NCI-H146 treated with DMSO at 0.1 percent for 48 hours (cell line): ENCODE results near the gene GDI2.
"Not testable (repeated sequence)": the region's sequence is repeated elsewhere in the genome, so short reads cannot be mapped to it uniquely, and the experiment has no call there.

Experiments
- DNase-seq: peaks from one replicate; lab custom pipeline; 2025; ENCODE audit not compliant: unreplicated experiment; lab: John Stamatoyannopoulos, UW

The GDI2 gene

DNA sequence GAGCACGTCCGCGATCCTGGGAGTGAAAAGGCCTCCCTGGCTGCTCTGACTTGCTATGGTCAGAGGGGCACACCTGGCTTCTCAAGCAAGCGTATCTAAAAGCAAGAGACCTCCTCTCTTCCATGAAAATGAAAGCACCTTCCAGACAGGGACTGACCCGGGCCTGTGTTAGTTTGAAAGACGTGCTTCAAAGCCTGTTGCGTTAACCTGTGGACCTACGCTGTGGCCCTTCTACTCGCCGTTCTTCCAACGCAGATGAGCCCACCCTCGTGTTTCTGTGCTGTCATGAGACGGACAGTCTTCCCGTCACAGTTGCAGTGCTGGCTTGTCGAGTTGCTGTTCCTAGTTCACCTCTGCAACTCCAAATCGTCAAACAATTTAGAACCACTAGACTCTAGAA is 15.5 kb upstream of the GDI2 start:
- no peak for DNase-seq

DNA sequence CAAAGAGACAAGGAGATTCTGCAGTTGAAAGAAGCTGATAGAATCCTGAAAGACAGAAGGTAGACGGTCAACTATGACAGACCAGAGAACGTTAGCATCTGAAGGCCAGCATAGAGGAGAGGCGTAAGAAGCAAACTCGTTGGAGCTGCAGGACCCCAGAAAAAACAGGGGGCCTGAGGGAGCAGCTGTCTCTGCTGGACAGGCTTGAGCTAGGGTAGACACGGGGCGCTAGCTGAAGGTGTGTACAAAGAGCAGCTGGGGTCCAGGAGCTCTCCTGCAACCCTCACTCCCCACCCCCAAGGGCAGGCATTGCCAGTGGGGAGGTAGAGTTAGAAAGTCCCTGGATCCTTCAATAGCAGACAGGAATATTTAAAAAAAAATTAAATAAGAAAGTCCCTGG is 14.6 kb upstream of the GDI2 start:
- DNase-seq = no peak

DNA sequence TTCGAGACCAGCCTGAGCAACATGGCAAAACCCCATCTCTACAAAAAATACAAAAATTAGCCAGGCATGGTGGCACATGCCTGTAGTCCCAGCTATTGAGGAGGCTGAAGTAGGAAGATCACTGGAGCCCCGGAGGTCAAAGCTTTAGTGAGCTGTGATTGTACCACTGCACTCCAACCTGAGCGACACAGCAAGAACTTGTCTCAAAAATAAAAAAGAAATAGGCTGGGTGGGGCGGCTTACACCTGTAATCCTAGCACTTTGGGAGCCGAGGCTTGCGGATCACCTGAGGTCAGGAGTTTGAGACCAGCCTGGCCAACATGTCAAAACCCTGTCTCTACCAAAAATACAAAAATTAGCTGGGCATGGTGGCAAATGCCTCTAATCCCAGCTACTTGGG is 13.3 kb upstream of the GDI2 start:
- DNase-seq = not testable (repeated sequence)

DNA sequence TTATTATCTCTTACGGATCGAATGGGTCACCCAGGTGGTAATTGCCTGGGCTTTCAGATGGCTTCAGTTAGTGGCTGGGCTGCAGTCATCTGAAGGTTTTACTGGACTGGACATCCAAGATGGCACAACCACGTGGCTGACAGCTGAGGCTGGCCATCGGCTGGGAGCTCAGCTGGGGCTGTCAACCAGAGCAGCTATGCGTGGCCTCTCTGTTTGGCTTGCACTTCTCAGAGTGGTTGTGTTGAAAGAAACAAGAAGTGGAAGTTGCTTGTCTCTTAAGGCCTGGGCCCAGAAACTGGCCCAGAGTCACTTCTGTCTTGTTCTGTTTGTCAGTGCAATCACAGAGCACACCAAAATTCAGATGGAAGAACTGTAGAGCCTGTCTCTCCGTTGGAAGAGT is 5.7 kb upstream of the GDI2 start:
- no peak for DNase-seq

DNA sequence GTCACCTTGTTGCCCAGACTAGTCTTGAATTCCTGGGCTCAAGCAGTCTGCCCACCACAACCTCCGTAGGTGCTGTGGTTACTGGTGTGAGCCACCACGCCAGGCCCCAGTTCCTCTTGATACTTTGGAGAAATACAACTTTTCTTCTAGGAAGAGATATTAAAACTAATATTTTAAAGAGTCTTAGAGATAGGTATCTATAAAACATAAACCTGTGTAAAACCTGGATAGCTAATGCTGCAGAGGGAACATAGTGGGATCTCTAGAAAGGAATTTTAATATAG is 4.8 kb upstream of the GDI2 start:
- DNase-seq = no peak

DNA sequence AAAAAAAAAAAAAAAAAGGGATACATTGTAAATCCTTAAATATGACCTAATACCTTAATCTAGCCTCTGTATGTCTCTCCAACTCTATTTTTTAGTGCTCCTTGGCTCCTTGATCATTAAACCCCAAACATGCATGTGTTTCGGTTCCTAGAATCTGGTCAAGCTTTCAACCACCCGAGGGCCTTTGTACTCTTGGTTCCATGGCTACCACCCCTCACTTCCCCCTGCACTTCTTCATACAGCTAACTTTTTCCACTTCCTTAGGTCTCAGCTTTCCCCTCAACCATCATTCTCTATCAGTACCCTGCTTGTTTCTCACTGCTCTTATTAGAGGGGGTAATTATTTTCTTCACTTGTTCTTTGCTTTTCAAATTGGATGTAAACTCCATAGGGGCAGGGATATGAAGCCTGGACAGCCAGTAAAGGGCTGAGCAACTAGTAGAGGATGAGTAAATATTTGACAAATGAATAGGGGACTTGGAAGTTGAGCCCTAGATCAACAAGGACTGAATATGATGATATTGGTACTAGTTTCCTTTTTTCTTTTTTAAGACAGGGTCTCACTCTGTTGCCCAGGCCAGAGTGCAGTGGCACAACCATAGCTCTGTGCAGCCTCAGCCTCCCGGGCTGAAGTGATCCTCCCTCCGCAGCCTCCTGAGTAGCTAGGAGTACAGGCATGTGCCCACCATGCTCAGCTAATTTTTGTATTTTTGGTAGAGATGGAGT is 4.3 kb upstream of the GDI2 start:
- DNase-seq = no peak

DNA sequence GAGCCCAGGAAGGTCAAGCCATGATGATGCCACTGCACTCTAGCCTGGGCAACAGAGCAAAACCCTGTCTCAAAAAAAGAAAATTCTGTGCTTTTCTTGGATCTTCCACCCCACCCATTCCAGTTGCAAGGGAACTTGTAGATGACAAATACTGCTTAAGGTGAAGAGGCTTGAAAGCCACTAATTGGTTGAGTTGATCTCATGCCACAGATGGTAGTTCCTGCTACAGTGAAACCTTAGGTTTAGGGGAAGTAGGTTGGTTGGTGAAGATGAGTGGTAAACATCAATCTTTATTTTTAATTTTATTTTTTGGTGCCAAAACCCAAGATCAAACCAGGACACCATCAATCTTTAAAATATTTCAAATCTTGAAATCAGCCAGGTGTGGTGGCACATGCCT is 2.9 kb upstream of the GDI2 start:
- DNase-seq = no peak

DNA sequence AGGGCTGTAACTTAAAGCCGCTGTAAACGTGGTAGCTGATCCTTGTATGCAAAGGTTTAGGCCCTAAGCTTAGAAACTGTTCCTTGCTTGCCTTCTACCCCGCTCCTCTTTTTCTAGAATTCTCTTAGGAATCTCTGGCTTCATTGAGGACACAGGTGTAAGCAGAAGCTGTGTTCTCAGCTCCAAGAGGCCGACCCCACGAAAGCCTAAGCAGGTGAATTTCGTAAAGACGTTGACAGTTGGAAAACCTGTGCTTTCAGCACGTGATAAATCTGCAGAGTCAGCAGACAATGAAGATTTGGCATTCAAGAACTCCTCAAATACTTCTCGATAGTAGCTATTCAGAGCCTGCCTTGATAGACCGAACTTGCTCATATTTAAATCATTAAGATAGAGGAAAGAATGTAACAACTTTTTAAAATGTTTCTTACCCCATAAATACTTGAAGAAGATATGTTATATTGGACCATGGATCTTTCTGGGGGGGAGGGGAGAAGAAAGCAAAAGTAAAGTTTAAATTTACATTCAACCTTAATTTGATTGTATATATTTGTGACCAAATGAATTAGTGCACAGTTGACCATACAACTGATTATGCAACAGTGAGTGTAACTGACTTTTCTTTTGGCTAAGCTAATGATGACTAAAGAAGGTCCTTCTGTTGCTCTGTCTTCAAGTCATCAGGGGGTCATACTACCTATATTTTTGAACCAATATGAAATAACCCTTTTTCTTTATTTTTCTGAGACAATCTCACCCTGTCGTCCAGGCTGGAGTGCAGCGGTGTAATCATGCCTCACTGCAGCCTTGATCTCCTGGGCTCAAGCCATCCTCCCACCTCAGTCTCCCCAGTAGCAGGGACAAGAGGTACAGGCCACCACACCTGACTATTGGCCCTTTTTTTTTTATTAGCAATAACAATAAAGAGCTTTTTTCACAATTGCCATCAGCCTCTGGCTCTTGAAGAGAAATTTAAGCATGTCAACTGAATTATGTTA is 1.2 kb upstream of the GDI2 start:
- DNase-seq = no peak

DNA sequence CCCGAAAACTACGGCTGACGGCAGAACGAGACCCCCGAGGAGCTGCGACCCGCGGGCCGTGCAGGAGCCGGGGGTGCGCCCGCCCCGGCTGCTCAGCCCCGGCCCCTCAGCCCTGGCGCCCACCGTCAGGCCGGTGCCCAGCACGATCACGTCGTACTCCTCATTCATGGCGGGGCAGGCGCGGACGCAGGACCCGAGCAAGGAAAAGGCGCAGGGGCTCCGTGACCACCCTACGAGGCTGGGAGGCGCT is 218 bp downstream of the GDI2 start:
- DNase-seq = no peak

DNA sequence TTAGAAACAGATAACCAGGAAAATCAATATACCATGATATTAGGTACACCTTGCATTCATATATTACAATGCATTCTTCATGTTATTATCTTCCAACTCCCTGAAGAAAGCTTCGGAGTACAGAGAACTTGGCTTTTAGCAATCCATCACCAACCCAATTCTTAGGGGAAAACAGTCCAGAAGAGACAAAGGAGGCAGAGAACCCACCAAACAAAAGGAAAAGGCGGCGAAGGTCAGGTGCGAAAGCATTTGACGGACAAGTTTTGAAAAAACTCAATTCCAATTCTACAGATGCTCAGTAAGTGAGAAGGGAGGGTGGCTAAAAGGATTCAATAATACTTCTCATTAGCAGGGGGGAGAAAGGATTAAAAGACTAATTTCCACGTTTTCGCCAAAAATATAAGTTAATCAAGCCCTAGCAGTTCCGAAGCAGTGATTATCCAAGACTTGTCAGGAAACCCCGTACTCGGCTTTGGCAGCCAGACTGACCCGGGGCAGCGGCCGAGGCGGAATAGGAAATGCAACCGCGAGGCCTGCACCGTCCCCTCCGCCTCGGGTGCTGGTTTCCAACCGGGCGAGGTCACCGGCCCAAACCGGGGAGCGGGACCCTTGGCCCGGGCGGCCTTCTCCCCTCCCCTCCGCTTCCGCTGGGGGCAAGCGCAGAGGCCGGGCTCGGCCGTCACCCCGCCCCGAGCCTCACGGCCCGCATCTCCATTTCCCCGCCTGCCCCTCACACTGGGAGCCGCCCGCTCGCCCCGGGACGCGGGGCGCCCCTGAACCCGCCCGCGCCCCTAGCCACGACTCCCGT is 747 bp downstream of the GDI2 start:
- peak; percentile 63 for DNase-seq

DNA sequence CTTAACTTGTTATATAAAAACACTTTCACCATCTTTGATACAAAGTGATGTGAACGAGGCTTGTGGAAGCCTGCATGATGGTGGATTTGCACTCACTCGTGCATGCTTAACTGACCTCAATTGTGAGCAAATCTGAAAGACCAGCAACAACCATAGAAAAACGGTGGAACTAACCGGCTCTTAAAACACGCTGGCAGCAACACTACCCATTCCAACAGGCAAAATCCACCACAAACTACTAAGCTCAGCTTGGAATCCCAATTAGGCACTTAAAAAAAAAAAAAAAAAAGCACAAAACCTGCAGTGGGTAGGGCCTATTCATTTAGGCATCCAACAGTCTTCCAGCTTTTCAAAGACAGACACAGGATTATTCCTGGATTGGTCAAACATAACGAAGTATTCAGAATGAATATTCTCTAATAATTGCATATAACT is 1.8 kb downstream of the GDI2 start:
- DNase-seq = no peak

DNA sequence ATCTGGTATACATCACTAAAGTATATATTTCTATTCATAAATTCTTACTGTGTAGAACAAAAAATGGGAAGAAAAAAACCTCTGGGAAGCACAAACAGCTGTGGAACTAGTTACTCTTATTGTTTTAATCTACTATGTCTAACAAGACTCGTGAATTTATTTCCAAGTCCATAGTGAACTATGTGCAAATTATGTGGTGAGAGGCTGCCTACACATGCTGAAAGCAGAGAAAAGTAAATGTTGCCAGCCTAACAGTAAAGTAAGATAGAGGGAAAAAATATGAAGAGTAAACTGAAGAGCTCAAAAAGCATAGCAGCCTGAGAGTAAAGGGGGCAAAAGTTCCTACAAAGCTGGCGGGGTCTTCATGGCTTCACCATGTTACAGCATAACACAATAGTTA is 3.0 kb downstream of the GDI2 start:
- no peak for DNase-seq

DNA sequence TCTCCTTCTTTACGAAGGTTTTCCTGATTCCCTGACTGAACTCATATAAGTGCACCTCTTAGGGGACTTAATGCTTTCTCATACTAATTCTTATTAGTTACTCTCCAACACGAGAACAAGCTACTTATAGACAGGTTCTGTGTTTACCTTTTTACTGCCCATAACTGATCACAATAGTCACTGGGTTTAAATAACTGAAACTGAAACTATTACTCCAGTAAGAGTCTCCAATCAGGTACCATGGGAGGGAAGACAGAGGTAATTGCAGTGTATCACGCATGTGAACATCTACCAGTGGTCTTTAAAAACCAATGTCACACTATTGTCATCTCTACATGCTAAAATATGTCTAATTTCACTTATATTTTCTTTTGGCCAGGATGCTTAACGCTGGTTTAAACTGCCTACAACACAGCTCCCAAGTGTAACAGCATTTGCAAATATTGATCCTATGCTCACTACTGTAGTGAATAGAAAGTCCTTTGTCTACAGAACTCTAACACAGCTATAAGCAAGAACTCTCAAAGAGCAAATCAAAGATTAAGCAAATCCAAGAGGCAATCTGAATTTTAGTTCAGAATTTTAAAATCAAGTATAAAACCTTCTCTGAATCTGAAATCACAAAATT is 3.6 kb downstream of the GDI2 start:
- no peak for DNase-seq

DNA sequence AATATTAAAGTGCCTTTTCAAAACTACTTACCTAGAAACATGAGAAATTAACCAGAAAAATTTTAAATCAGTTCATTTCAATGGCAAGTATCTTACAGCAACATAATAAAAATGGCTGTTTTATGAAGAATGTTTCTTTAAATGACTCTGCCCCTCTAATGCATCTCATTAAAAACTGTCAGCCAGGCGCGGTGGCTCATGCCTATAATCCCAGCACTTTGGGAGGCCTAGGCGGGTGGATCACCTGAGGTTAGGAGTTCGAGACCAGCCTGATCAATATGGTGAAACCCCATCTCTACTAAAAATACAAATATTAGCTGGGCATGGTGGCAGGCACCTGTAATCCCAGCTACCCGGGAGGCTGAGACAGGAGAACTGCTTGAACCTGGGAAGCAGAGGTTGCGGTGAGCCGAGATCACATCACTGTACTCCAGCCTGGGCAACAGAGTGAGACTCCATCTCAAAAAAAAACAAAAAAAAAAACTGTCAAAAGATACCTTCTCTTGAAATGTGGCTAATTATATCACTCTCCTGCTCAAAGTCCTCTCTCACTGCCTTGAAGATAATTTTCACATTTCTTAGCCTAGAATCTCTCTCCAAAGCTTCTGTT is 4.3 kb downstream of the GDI2 start:
- DNase-seq = not testable (repeated sequence)

DNA sequence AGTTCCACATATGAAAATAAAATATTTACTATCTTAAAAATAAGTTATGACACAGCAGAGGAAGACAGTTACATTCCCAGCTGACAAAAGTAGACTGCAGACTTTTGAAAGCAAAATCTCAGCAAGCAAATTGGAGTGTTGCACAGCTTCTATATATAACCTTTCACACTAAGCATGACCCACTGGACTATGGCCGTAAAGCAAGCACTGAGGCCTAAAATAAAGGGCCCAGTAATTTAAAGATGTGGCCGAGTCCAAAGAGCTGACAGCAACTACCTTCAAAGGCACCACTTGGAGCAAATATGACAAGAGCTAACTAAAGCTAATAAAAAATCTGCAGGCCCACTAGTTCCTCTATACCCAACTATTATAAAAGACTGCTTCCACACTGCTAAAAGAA is 6.5 kb downstream of the GDI2 start:
- no peak for DNase-seq

DNA sequence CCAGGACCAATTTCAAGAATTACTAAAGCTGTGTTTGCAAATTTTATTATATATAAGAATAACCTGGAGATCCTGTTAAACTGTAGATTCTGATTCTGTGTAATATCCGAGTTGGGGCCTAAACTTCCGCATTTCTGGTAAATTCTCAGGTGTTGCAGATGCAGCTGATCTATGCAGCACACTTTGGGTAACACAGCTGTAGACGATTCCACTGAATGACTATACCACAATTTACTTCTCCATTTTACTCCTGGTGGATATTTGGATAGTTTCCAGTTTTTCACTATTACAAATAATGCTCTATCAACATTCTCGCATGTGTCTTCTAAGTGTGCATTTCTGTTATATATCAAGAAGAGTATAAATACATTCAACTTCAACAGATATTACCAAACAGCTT is 7.5 kb downstream of the GDI2 start:
- DNase-seq = no peak

DNA sequence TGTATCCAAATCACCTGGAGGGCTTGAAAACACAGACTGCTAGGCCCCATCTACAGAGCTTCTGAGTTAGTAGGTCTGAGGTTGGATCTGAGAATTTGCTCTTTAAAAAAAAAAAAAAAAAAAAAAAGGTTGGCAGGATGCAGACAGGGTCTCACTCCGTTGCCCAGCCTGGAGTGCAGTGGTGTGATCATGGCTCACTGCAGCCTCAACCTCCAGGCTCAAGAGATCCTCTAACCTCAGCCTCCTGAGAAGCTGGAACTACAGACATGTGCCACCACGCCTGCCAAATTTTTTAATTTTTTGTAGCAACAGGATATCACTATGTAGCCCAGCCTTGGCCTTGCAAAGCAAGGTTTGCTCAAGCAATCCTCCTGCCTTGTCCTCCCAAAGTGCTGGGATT is 8.0 kb downstream of the GDI2 start:
- no peak for DNase-seq

DNA sequence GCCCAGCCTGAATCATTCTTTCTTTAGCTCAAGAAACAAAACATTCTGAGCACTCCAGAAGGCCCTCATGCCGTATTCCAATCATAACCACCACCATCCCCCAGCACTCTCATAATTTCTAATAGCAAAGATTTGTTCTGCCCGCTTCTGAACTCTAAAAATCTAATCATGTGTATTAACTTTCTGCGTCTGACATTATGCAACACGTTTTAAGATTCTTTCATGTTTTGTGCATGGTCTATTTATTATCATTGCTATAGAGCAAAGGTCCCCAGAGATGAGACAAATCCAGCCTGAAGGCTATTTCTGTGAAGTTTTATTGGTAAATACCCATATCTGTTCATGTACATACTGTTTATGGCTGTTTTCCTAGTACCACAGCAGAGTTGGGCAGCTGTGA is 8.8 kb downstream of the GDI2 start:
- DNase-seq = no peak

DNA sequence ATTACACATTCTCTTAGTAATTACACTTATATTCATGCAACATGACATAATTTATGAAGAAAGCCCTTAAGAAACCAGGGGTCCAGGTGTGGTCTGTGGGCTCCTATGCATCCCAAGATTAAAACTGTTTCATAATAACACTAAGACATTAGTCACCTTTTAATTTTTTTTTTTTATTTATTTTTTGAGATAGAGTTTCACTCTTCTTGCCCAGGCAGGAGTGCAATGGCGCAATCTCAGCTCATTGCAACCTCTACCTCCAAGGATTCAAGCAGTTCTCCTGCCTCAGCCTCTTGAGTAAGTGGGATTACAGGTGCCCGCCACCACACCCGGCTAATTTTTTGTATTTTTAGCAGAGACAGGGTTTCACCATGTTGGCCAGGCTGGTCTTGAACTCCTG is 12.5 kb downstream of the GDI2 start:
- DNase-seq = no peak

DNA sequence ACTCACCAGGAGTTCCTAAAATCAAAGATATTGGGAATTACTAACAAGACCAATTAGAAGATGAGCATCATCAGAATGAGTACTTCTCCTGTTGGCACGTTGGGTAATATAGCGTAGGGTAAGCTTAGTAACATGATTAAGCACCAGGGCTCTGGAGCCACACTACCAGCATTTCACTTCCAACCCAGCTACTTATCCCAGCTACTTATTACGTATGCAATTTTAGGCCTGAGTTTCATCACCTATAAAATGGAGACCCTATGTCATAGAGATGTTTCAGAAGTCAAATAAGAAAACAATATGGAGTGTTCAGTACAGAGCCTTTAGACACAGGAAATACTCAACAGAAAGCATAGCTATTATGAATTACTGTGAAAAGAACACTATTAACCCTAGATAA is 19.0 kb downstream of the GDI2 start:
- DNase-seq = no peak

DNA sequence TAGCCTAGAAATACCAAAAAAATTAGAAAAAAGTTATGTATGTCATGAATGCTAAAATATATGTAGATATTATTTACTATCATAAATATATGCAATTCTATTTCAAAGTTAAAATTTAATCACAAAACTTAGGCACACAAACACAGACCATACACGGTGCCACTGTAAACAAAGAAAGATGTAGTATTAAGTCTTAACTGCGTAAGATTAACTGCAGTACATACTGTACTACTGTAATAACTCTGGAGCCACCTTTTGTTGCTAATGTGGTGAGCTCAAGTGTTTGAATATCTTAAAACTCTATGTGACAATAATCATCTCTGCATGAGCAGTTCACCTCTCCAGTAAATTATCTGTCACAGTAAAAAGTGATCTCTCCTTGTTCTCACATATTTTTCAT is 23.6 kb downstream of the GDI2 start:
- DNase-seq = no peak
